ENCODE results near the gene PTAFR.

The PTAFR gene

DNA sequence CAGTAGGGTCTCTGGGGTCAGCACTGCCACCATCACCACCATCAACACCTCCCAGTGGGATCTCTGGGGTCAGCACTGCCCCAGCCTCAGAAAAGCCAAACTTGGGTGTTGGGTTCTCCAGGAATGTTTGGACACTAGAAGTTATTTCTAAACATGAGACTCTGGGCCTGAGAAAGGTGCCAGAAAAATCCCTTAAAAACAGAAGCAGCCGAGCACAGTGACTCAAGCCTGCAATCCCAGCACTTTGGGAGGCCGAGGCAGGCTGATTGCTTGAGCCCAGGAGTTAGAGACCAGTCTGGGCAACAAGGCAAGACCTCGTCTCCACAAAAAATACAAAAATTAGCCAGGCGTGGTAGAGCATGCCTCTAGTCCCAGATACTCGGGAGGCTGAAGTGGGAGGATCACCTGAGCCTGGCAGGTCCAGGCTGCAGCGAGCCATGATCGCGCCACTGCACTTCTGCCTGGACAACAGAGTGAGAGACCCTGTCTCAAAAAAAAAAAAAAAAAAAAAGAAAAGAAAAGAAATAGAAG, 470 bp downstream of the PTAFR start:
- H3K36me3 ChIP-seq (ENCODE audit: control insufficient read depth in 2 of 2, insufficient read depth in 1 of 2, low read length in 2 of 2) = no peaks in the 10 kb centered on the region
- H3K9me3 ChIP-seq (ENCODE audit: control insufficient read depth, insufficient read depth, low read depth, low read length) = no peaks in the 10 kb centered on the region
- TF ChIP-seq, protein P1, sequence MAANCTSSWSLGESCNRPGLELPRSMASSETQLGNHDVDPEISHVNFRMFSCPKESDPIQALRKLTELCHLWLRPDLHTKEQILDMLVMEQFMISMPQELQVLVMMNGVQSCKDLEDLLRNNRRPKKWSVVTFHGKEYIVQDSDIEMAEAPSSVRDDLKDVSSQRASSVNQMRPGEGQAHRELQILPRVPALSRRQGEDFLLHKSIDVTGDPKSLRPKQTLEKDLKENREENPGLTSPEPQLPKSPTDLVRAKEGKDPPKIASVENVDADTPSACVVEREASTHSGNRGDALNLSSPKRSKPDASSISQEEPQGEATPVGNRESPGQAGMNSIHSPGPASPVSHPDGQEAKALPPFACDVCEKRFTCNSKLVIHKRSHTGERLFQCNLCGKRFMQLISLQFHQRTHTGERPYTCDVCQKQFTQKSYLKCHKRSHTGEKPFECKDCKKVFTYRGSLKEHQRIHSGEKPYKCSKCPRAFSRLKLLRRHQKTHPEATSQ (tag by site-specific recombination; IDR thresholded peaks at IDR 0.05) = no peak
- no peak for TF ChIP-seq YY2 (tag by site-specific recombination; IDR thresholded peaks at IDR 0.05)
- no peak for TF ChIP-seq ZNF416 (tag by site-specific recombination; IDR thresholded peaks at IDR 0.05)
- TF ChIP-seq, protein P2, sequence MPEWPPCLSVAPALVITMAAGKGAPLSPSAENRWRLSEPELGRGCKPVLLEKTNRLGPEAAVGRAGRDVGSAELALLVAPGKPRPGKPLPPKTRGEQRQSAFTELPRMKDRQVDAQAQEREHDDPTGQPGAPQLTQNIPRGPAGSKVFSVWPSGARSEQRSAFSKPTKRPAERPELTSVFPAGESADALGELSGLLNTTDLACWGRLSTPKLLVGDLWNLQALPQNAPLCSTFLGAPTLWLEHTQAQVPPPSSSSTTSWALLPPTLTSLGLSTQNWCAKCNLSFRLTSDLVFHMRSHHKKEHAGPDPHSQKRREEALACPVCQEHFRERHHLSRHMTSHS (tag by site-specific recombination; IDR thresholded peaks at IDR 0.05) = no peak
- TF ChIP-seq, protein P3, sequence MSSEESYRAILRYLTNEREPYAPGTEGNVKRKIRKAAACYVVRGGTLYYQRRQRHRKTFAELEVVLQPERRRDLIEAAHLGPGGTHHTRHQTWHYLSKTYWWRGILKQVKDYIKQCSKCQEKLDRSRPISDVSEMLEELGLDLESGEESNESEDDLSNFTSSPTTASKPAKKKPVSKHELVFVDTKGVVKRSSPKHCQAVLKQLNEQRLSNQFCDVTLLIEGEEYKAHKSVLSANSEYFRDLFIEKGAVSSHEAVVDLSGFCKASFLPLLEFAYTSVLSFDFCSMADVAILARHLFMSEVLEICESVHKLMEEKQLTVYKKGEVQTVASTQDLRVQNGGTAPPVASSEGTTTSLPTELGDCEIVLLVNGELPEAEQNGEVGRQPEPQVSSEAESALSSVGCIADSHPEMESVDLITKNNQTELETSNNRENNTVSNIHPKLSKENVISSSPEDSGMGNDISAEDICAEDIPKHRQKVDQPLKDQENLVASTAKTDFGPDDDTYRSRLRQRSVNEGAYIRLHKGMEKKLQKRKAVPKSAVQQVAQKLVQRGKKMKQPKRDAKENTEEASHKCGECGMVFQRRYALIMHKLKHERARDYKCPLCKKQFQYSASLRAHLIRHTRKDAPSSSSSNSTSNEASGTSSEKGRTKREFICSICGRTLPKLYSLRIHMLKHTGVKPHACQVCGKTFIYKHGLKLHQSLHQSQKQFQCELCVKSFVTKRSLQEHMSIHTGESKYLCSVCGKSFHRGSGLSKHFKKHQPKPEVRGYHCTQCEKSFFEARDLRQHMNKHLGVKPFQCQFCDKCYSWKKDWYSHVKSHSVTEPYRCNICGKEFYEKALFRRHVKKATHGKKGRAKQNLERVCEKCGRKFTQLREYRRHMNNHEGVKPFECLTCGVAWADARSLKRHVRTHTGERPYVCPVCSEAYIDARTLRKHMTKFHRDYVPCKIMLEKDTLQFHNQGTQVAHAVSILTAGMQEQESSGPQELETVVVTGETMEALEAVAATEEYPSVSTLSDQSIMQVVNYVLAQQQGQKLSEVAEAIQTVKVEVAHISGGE (tag by site-specific recombination; conservative IDR thresholded peaks at IDR 0.05; ENCODE audit: low read depth) = no peak
- no peak for TF ChIP-seq ZNF175 (tag by site-specific recombination; IDR thresholded peaks at IDR 0.05)
- no peak for TF ChIP-seq GLIS1 (tag by site-specific recombination; IDR thresholded peaks at IDR 0.05)
- TF ChIP-seq ZNF548 (tag by site-specific recombination; IDR thresholded peaks at IDR 0.05) = no peak
- TF ChIP-seq GLI4 (tag by site-specific recombination; IDR thresholded peaks at IDR 0.05) = no peak
- TF ChIP-seq, protein P4, sequence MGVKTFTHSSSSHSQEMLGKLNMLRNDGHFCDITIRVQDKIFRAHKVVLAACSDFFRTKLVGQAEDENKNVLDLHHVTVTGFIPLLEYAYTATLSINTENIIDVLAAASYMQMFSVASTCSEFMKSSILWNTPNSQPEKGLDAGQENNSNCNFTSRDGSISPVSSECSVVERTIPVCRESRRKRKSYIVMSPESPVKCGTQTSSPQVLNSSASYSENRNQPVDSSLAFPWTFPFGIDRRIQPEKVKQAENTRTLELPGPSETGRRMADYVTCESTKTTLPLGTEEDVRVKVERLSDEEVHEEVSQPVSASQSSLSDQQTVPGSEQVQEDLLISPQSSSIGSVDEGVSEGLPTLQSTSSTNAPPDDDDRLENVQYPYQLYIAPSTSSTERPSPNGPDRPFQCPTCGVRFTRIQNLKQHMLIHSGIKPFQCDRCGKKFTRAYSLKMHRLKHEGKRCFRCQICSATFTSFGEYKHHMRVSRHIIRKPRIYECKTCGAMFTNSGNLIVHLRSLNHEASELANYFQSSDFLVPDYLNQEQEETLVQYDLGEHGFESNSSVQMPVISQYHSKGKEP (tag by site-specific recombination; IDR thresholded peaks at IDR 0.05) = no peak
- TF ChIP-seq ZNF214 (tag by site-specific recombination; IDR thresholded peaks at IDR 0.05; ENCODE audit: borderline replicate concordance) = no peak
- no peak for TF ChIP-seq ZNF248 (tag by site-specific recombination; IDR thresholded peaks at IDR 0.05)
- no peak for TF ChIP-seq ZNF221 (tag by site-specific recombination; IDR thresholded peaks at IDR 0.05; ENCODE audit: borderline replicate concordance)
- TF ChIP-seq ZNF16 (tag by site-specific recombination; IDR thresholded peaks at IDR 0.05; ENCODE audit: low read depth) = no peak
- ChIA-PET CTCF (interaction anchor here (0.7 kb wide), 2 partner anchors 19 to 20 kb away, joined by 4 read pairs; no protein-coding TSS in a partner anchor), POLR2A (no interaction called here)
- H3K27ac ChIP-seq (ENCODE audit: extremely low read depth, low read depth, low read length) = no peak overlapping the region
- H3K4me1 ChIP-seq (ENCODE audit: control insufficient read depth, insufficient read depth, low read length) = no peaks in the 10 kb centered on the region
- H3K4me3 ChIP-seq (ENCODE audit: low read depth, low read length) = no peak overlapping the region

DNA sequence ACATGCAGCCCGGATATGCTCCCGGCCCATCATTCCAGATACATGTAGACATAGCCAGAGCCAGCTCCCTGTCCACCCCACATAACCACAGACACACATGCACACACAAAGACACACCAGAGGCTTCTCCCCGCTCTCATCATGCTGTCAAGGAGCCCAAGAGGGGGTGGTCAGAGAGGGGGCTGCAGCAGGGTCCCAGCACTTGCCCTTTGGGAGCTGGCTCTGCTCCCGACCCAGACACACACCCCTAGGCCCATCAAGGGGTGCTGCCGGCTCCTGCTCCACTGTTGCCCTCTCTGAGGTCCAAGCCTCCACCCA, 2.6 kb downstream of the PTAFR start:
- POLR2A ChIA-PET = no interaction called here
- no peak for TF ChIP-seq ZNF837 (tag by site-specific recombination; IDR thresholded peaks at IDR 0.05)
- no peak for TF ChIP-seq ZNF623 (tag by site-specific recombination; IDR thresholded peaks at IDR 0.05)
- TF ChIP-seq, protein P1 (tag by site-specific recombination; IDR thresholded peaks at IDR 0.05) = no peak
- TF ChIP-seq, protein P5, sequence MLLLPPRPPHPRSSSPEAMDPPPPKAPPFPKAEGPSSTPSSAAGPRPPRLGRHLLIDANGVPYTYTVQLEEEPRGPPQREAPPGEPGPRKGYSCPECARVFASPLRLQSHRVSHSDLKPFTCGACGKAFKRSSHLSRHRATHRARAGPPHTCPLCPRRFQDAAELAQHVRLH (tag by site-specific recombination; IDR thresholded peaks at IDR 0.05) = no peak
- TF ChIP-seq SCRT1 (tag by site-specific recombination; IDR thresholded peaks at IDR 0.05; ENCODE audit: borderline replicate concordance) = no peak
- TF ChIP-seq ZNF140 (tag by site-specific recombination; IDR thresholded peaks at IDR 0.05) = no peak
- TF ChIP-seq, protein P6, sequence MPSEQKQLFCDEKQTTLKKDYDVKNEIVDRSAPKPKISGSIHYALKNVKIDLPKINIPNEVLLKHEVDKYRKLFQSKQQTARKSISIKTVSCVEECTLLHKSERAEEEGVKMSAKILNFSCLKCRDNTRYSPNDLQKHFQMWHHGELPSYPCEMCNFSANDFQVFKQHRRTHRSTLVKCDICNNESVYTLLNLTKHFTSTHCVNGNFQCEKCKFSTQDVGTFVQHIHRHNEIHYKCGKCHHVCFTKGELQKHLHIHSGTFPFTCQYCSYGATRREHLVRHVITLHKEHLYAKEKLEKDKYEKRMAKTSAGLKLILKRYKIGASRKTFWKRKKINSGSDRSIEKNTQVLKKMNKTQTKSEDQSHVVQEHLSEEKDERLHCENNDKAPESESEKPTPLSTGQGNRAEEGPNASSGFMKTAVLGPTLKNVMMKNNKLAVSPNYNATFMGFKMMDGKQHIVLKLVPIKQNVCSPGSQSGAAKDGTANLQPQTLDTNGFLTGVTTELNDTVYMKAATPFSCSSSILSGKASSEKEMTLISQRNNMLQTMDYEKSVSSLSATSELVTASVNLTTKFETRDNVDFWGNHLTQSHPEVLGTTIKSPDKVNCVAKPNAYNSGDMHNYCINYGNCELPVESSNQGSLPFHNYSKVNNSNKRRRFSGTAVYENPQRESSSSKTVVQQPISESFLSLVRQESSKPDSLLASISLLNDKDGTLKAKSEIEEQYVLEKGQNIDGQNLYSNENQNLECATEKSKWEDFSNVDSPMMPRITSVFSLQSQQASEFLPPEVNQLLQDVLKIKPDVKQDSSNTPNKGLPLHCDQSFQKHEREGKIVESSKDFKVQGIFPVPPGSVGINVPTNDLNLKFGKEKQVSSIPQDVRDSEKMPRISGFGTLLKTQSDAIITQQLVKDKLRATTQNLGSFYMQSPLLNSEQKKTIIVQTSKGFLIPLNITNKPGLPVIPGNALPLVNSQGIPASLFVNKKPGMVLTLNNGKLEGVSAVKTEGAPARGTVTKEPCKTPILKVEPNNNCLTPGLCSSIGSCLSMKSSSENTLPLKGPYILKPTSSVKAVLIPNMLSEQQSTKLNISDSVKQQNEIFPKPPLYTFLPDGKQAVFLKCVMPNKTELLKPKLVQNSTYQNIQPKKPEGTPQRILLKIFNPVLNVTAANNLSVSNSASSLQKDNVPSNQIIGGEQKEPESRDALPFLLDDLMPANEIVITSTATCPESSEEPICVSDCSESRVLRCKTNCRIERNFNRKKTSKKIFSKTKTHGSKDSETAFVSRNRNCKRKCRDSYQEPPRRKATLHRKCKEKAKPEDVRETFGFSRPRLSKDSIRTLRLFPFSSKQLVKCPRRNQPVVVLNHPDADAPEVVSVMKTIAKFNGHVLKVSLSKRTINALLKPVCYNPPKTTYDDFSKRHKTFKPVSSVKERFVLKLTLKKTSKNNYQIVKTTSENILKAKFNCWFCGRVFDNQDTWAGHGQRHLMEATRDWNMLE (tag by site-specific recombination; conservative IDR thresholded peaks at IDR 0.05; ENCODE audit: low read depth) = no peak
- no peak for TF ChIP-seq ZNF24 (tag by site-specific recombination; IDR thresholded peaks at IDR 0.05)

More for the DNA sequence above, 2.6 kb downstream of the PTAFR start:
- H3K9me3 ChIP-seq (ENCODE audit: control insufficient read depth, insufficient read depth, low read depth, low read length) = no peaks in the 10 kb centered on the region
- H3K4me3 ChIP-seq (ENCODE audit: low read depth, low read length) = no peak overlapping the region
- H3K36me3 ChIP-seq (ENCODE audit: control insufficient read depth in 2 of 2, insufficient read depth in 1 of 2, low read length in 2 of 2) = no peaks in the 10 kb centered on the region
- H3K27ac ChIP-seq (ENCODE audit: extremely low read depth, low read depth, low read length) = no peak overlapping the region
- no peaks in the 10 kb centered on the region for H3K4me1 ChIP-seq (ENCODE audit: control insufficient read depth, insufficient read depth, low read length)
- CTCF ChIA-PET = interaction anchor here (0.6 kb wide), 1 partner anchor 102 kb away, joined by 4 read pairs; no protein-coding TSS in a partner anchor

All from HEK293 (cell line).